Psoas muscle (tissue), 8 donors: ENCODE results near the gene MEIS1. TPM values are rescaled to one million over a fixed set of nuclear protein-coding genes. Genes with fewer than 3 reads are reported as not detected.

Source experiments
- ATAC-seq, 4 donors: fragments of 200-7000 bp; cut with Tn5 transposase; one replicate each; pipeline ENCODE4 v1.9.1; 2020; ENCODE audit warnings: moderate library complexity in 3 of 4, mild to moderate bottlenecking in 2 of 4
- DNase-seq, 2 donors: peaks; one replicate each; pipeline ENCODE4 v3.0.0-alpha.2; 2020
- H3K27ac ChIP-seq: fragments of 200-600 bp; one replicate; pipeline ENCODE4 v1.8.0; 2022
- H3K27me3 ChIP-seq, 3 donors: fragments of 200-600 bp in 1 of 3; one replicate each; pipeline versions ENCODE4 v1.6.1 to v1.8.0; 2013 to 2022; ENCODE audit warnings: low read length in 2 of 3, mild to moderate bottlenecking in 2 of 3, moderate library complexity in 1 of 3; ENCODE audit not compliant: insufficient read depth in 3 of 3
- H3K36me3 ChIP-seq, 2 donors: fragments of 200-600 bp in 1 of 2; one replicate each; pipeline versions ENCODE4 v1.6.1 to v1.8.0; 2013 to 2022; ENCODE audit warnings: low read depth in 1 of 2, mild to moderate bottlenecking in 1 of 2, moderate library complexity in 1 of 2; ENCODE audit not compliant: insufficient read depth in 1 of 2
- H3K4me1 ChIP-seq: fragments of 200-600 bp; one replicate; pipeline ENCODE4 v1.8.0; 2022
- H3K4me3 ChIP-seq: fragments of 200-600 bp; one replicate; pipeline ENCODE4 v1.8.0; 2022; ENCODE audit warnings: mild to moderate bottlenecking
- H3K9me3 ChIP-seq: fragments of 200-600 bp; one replicate; pipeline ENCODE4 v1.8.0; 2022
- CTCF ChIP-seq: fragments of 200-600 bp; IDR thresholded peaks from one replicate; pipeline ENCODE4 v1.8.0; 2022; ENCODE audit warnings: antibody characterized with exemption
- WGBS, 3 donors: extraction: QIAGEN DNeasy Blood & Tissue Kit; methylation state at CpG; one replicate each; pipeline versions ENCODE4 v1.1.6 to v1.1.7; 2013; 5-methylcytosine and 5-hydroxymethylcytosine counted together
- intact Hi-C, 2 donors: fragments of 100-400 bp; cut with DNase I; formaldehyde crosslinking; loops; one replicate each; pipeline versions ENCODE4 v1.11.0 to v1.14.2; 2022
- polyA plus RNA-seq, 3 donors: library from polyadenylated mRNA; stranded (reverse); fragments of 200-250 nt; gene quantifications; one replicate each; pipeline ENCODE4 v1.2.3, GENCODE V29; 2013
- total RNA-seq, 4 donors: library from RNA; stranded (reverse); fragmentation: NEBNext Ultra II Directional in 2 of 4; extraction: Animal tissue kit (Norgen Biotek cat#: 25700) in 2 of 4; gene quantifications; one replicate each; pipeline versions ENCODE4 v1.2.1 to v1.2.4, GENCODE V29; 2021 to 2023
- donor health status: healthy with polysubstance abuse.
- donor health status: DM: no; HTN: no; CAD: no; lungs with moderate emphysema.
- donor health status: Bipolar disorder and iron deficiency.
- donor health status: healthy.
- donor health status: DM: yes; HTN: yes; CAD: no.
- donor health status: DM: no; HTN: no; CAD: no.
- donor health status: DM: no; HTN: no; CAD: no.
- donor health status: DM: yes; HTN: yes; CAD: no.

Gene MEIS1
- total and polyA plus RNA-seq, 7 donors: 0.77 to 6.8 (median 2.1) TPM

GRCh38 chr2:66460031-66460430, 25.1 kb downstream of the MEIS1 start:
- Histone ChIP-seq H3K27me3 (no peaks in the 10 kb centered on the region), H3K27ac (no peak overlapping the region), H3K36me3 (peaks cover 0 to 13% of the 10 kb centered on the region in 2 donors), H3K4me3 (no peak overlapping the region), H3K9me3 (no peaks in the 10 kb centered on the region), H3K4me1 (peaks cover 2% of the 10 kb centered on the region)
- ATAC-seq: no peak
- no peak for DNase-seq
- 84 to 94% (median 93%) methylated on average over 1 of the region's 1 CpG for WGBS, 3 donors
- no peak for TF ChIP-seq CTCF
- intact Hi-C loops: no loop called here

GRCh38 chr2:66461001-66461663, 26.2 kb downstream of the MEIS1 start:
- Histone ChIP-seq H3K4me1 (peaks cover 3% of the 10 kb centered on the region), H3K27ac (no peak overlapping the region), H3K36me3 (peaks cover 0 to 10% of the 10 kb centered on the region in 2 donors), H3K4me3 (no peak overlapping the region), H3K27me3 (no peaks in the 10 kb centered on the region), H3K9me3 (no peaks in the 10 kb centered on the region)
- ATAC-seq: no peak
- WGBS, 3 donors: 92 to 96% (median 94%) methylated on average over 3 of the region's 3 CpGs
- no peak for DNase-seq
- intact Hi-C loops: no loop called here
- no peak for TF ChIP-seq CTCF

GRCh38 chr2:66461664-66462500, 27.0 kb downstream of the MEIS1 start:
- 82 to 87% (median 82%) methylated on average over 6 of the region's 6 CpGs for WGBS, 3 donors
- DNase-seq (no peak), ATAC-seq (no peak)
- H3K36me3 ChIP-seq: peaks cover 0 to 10% of the 10 kb centered on the region in 2 donors
- H3K9me3 ChIP-seq: no peaks in the 10 kb centered on the region
- intact Hi-C loops: no loop called here
- no peaks in the 10 kb centered on the region for H3K27me3 ChIP-seq
- H3K4me1 ChIP-seq: peaks cover 3% of the 10 kb centered on the region
- no peak for TF ChIP-seq CTCF
- H3K27ac ChIP-seq: no peak overlapping the region
- H3K4me3 ChIP-seq: no peak overlapping the region

GRCh38 chr2:66462501-66462825, 27.5 kb downstream of the MEIS1 start:
- Histone ChIP-seq H3K36me3 (peaks cover 0 to 10% of the 10 kb centered on the region in 2 donors), H3K4me1 (peaks cover 3% of the 10 kb centered on the region), H3K9me3 (no peaks in the 10 kb centered on the region), H3K27me3 (no peaks in the 10 kb centered on the region), H3K4me3 (no peak overlapping the region), H3K27ac (no peak overlapping the region)
- WGBS, 3 donors: 70 to 75% (median 75%) methylated on average over 5 of the region's 5 CpGs
- DNase-seq (no peak), ATAC-seq (no peak)
- intact Hi-C loops: no loop called here
- no peak for TF ChIP-seq CTCF
